GM12892 (cell line): ENCODE measurements around the gene CDC42BPB.
"Not testable (repeated sequence)": the region's sequence is repeated elsewhere in the genome, so short reads cannot be mapped to it uniquely, and the experiment has no call there.

Experiments used
- DNase-seq: peaks from one replicate; pipeline ENCODE4 v3.0.0; 2011; ENCODE audit not compliant: insufficient read length
- FAIRE-seq: peaks from 2 replicates; lab custom pipeline; 2011; peaks lifted over from hg19 to GRCh38; lab: Jason Lieb, UNC
- POLR2A ChIP-seq: IDR thresholded peaks from 2 replicates; pipeline ENCODE4 v1.6.1; 2011; ENCODE audit warnings: low read depth, low read length, control low read depth
- POLR2AphosphoS5 ChIP-seq: IDR thresholded peaks from 2 replicates; pipeline ENCODE4 v1.6.1; 2011; ENCODE audit warnings: low read depth, low read length, control low read depth
- TAF1 ChIP-seq: IDR thresholded peaks from 2 replicates; pipeline ENCODE4 v1.6.1; 2011; ENCODE audit warnings: low read depth, mild to moderate bottlenecking, control low read depth, low read length, borderline replicate concordance

The CDC42BPB gene

DNA sequence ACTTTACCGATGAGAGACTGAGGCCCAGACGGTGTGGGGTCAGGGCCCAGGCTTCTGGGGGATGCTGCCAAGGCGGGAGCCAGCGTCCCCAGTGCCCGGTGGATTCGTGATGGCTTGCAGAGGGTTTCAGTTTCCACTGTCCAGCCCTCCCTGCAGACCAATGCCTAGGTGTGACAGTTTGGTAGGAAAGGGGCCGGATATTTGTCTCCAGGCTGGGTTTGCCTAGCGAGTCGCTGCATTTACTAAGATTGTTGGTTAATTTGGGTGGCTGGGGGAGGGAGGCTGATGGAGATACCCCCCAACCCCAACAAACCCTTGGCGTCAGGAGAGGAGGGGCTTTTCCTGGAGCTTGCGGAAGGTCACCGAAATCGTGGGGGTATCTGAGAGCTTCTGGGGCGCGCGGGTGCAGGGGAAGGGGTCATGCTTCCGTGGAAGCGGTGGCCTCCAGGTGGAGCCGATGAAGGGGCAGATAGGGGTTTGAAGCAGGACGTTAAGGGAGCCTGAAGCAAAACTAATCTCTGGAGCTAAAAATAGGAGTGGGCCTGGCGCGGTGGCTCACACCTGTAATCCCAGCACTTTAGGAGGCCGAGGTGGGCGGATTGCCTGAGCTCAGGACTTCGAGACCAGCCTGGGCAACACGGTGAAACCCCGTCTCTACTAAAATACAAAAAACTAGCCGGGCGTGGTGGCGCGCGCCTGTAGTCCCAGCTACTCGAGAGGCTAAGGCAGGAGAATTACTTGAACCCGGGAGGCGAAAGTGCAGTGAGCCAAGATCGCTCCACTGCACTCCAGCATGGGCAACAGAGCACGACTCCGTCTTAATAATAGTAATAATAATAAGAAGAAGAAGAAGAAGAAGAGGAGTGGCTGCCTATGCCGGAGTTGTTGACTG is 1.1 kb upstream of the CDC42BPB start:
- DNase-seq (no peak), FAIRE-seq (no peak)
- TF ChIP-seq TAF1 (no peak), POLR2AphosphoS5 (no peak), POLR2A (no peak)

GRCh38 chr14:103057028-103057371 is 349 bp downstream of the CDC42BPB start:
- DNase-seq: no peak
- TF ChIP-seq POLR2AphosphoS5 (no peak), POLR2A (no peak), TAF1 (no peak)
- no peak for FAIRE-seq

DNA sequence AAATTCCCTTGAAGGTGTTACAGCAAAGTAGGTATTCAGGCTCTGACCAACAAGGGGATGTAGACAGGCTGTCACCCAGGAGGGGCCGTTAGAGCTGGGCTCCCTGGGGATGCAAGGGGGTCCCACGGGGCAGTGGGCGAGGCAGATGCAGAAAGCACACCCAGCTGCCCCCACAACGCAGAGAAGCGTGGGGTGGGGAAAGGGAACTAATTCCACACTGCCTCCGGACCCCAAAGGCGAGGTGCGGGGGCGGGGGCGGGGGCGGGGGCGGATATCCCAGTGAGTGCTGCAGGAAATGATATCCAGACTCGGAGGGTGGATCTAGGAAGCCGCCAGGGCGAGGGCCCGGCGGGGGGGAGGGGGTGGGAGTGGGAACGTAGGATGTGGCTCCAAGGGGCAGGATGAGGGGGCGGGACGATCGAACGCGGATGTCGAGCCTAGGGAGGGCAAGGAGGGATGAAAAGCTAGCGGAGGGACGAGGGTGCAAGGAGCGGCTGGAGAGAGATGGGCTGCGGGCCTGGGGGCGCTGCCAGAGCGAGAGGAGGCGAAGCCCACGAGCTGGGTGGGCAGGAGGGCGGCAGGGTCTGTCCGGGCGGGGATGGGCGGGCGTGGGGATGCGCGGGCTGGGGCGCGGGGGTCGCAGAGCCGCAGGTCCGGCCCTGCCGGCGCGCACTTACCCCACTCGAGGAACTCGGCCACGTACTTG is 874 bp downstream of the CDC42BPB start:
- DNase-seq: no peak
- peak; percentile 14 for FAIRE-seq

GRCh38 chr14:103055695-103056094 is 1.7 kb downstream of the CDC42BPB start:
- DNase-seq: no peak
- no peak for FAIRE-seq
- no peak for TF ChIP-seq POLR2AphosphoS5
- TF ChIP-seq TAF1: no peak
- no peak for TF ChIP-seq POLR2A

More for the DNA sequence above, 874 bp downstream of the CDC42BPB start:
- no peak for TF ChIP-seq POLR2A
- no peak for TF ChIP-seq TAF1
- TF ChIP-seq POLR2AphosphoS5: no peak

GRCh38 chr14:103052407-103052806 is 4.9 kb downstream of the CDC42BPB start:
- TF ChIP-seq POLR2AphosphoS5: no peak
- no peak for TF ChIP-seq TAF1
- DNase-seq (no peak), FAIRE-seq (no peak)

DNA sequence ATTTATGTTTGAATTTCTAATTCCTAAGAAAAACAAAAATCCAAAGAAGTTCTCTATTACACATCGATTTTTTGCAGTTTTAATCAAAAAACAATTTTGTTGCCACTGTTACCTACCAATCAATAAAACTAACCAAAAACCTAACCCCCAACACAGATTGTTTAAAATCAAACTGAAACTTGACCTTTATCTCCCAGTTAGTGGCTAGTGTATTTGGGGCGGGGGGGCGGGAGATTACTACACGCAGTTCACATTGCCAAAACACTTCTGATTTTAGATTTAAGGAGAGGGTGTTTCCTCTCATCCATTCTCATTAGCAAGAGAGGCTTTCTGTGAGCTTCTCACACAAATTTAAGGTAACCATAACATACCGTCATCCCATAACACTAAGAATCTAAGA is 6.4 kb downstream of the CDC42BPB start:
- no peak for DNase-seq
- FAIRE-seq: no peak
- TF ChIP-seq POLR2A: no peak
- TF ChIP-seq POLR2AphosphoS5: no peak
- no peak for TF ChIP-seq TAF1

DNA sequence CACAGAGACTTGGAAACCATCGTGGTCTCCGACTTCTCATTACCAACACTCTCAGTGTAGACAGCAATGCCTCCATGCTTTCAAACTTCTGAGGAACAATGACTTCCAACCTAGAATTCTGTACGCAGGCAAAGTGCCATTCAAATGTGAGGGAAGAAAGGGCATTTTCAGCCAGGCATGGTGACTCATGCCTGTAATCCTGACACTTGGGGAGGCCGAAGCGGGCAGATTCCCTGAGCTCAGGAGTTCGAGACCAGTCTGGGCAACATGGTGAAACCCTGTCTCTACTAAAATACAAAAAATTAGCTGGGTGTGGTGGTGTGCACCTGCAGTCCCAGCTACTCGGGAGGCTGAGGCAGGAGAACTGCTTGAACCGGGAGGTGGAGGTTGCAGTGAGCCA is 9.9 kb downstream of the CDC42BPB start:
- DNase-seq, FAIRE-seq: not testable (repeated sequence)

GRCh38 chr14:103045371-103045869 is 11.9 kb downstream of the CDC42BPB start:
- DNase-seq: no peak
- peak; percentile 78 for FAIRE-seq
- TF ChIP-seq POLR2A (no peak), TAF1 (no peak), POLR2AphosphoS5 (no peak)

DNA sequence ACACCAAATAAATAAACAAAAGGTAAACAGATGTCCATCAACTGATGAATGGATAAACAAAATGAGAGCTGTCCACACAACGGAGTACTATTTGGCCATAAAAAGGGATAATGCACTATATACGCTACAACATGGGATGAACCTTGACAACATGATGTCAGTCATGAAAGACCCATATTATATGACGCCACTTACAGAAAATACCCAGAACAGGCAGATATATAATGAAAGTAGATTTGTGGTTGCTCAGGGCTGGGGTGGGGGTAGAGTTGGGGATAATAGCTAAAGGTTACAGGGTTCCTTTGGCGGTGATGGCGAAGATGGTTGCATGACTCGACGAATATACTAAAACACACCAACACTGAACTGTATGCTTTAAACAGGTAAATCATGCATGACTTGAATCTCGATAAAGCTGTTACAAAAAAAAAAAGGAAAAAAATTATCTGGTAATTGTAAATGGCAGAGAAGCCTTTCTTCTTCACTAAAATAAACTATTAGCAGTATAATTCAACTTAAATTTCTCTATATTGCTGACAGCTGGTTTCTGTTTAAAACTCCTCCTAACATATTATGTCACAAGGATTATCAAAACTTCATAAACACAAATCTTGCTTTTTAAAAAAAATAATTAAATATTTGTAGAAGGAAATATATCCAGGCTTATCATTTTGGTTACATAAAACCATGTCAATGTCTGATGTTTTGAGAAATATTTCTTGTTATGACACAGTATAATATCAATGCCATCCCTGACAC is 13.9 kb downstream of the CDC42BPB start:
- no peak for DNase-seq
- TF ChIP-seq POLR2A: no peak
- TF ChIP-seq POLR2AphosphoS5: no peak
- TF ChIP-seq TAF1: no peak
- FAIRE-seq: no peak

DNA sequence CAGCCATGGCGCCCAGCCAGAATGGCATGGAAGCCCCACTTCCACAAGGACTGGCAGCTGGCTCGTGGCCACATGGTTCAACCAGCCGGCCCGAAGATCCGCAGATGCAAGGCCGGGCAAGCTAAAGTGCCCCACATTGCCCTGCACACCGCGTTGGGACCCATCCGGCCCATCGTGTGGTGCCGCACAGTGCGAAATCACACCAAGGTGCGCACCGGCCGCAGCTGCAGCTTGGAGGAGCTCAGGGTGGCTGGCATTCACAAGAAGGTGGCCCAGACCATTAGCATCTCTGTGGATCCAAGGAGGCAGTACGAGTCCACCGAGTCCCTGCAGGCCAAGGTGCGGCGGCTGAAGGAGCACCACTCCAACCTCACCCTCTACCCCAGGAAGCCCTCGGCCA is 15.9 kb downstream of the CDC42BPB start:
- TF ChIP-seq POLR2A (no peak), POLR2AphosphoS5 (no peak), TAF1 (no peak)
- FAIRE-seq (no peak), DNase-seq (no peak)

- no peak for FAIRE-seq
- no peak for TF ChIP-seq POLR2AphosphoS5
- no peak for TF ChIP-seq POLR2A
- TF ChIP-seq TAF1: no peak
- DNase-seq: no peak
Observed at GRCh38 chr14:103033681-103034096, 23.7 kb downstream of the CDC42BPB start.
